Stimulated activated naive CD4-positive, alpha-beta T cell treated with Interleukin-2 at 50 U/mL for 16 hours (primary cell): ENCODE results near the gene C12orf56.

ENCODE experiments used
- DNase-seq: peaks from one replicate; lab custom pipeline; 2025; lab: John Stamatoyannopoulos, UW

Gene C12orf56

GRCh38 chr12:64390275-64390851, at the start of gene C12orf56:
C12orf56 (minus strand) TSS chr12:64390758; CDS start chr12:64390565, 193 bp downstream.
- no peak for DNase-seq

GRCh38 chr12:64440100-64440499, 49.5 kb upstream of the C12orf56 start:
- DNase-seq: no peak

- no peak for DNase-seq
These were observed 43.4 kb upstream of the C12orf56 start for GRCh38 chr12:64433915-64434314.

- no peak for DNase-seq
These were observed 41.2 kb upstream of the C12orf56 start for GRCh38 chr12:64431791-64432190.

- DNase-seq: no peak
These were observed 40.3 kb upstream of the C12orf56 start for GRCh38 chr12:64430886-64431285.

GRCh38 chr12:64428956-64429355, 38.4 kb upstream of the C12orf56 start:
- DNase-seq: no peak

- DNase-seq: no peak
These were observed 37.4 kb upstream of the C12orf56 start for GRCh38 chr12:64427988-64428387.

- no peak for DNase-seq
These were observed 29.1 kb upstream of the C12orf56 start for GRCh38 chr12:64419696-64420095.

GRCh38 chr12:64418209-64418608, 27.7 kb upstream of the C12orf56 start:
- no peak for DNase-seq

GRCh38 chr12:64413884-64414283, 23.3 kb upstream of the C12orf56 start:
- no peak for DNase-seq

GRCh38 chr12:64412459-64412858, 21.9 kb upstream of the C12orf56 start:
- DNase-seq: no peak

- no peak for DNase-seq
These were observed 20.9 kb upstream of the C12orf56 start for GRCh38 chr12:64411427-64411826.

GRCh38 chr12:64407342-64408223, 17.0 kb upstream of the C12orf56 start:
- no peak for DNase-seq

- peak; percentile 76 for DNase-seq
These were observed 14.1 kb upstream of the C12orf56 start for GRCh38 chr12:64404470-64405256.

- DNase-seq: peak; percentile 93
These were observed 13.3 kb upstream of the C12orf56 start, which contains the start of gene XPOT for GRCh38 chr12:64403707-64404469. XPOT (plus strand) TSS chr12:64404392; CDS start chr12:64410036, 5,644 bp downstream.

GRCh38 chr12:64402181-64402580, 11.6 kb upstream of the C12orf56 start:
- no peak for DNase-seq

GRCh38 chr12:64400041-64400440, 9.5 kb upstream of the C12orf56 start:
- peak; percentile 40 for DNase-seq

- DNase-seq: no peak
These were observed 5.2 kb upstream of the C12orf56 start for GRCh38 chr12:64395739-64396138.

GRCh38 chr12:64392221-64392620, 1.7 kb upstream of the C12orf56 start:
- no peak for DNase-seq

- DNase-seq: no peak
These were observed 1.4 kb downstream of the C12orf56 start for GRCh38 chr12:64389154-64389553.

- no peak for DNase-seq
These were observed 3.3 kb downstream of the C12orf56 start for GRCh38 chr12:64387197-64387816.
